Measurements from ENCODE around the gene CEACAM4.

The CEACAM4 gene

GRCh38 chr19:41610789-41611188, 16.1 kb downstream of the CEACAM4 start:
- Histone ChIP-seq H3K4me2 (ENCODE audit: low read depth, low read length, poor library complexity, severe bottlenecking) (no peak overlapping the region), H3K9me3 (ENCODE audit: insufficient read depth, low read length) (no peaks in the 10 kb centered on the region), H3K27ac (ENCODE audit: low read depth, low read length) (no peak overlapping the region), H3F3A (ENCODE audit: insufficient read depth) (no peaks in the 10 kb centered on the region), H4K20me1 (ENCODE audit: low read depth, low read length) (no peaks in the 10 kb centered on the region), H2AFZ (ENCODE audit: low read depth, low read length, severe bottlenecking) (no peak overlapping the region), H3K79me2 (ENCODE audit: insufficient read depth, low read length) (no peaks in the 10 kb centered on the region), H3K4me3 (ENCODE audit: insufficient read depth, low read length, poor library complexity, severe bottlenecking) (no peak overlapping the region), H3K36me3 (ENCODE audit: low read length) (no peaks in the 10 kb centered on the region), H3K9ac (ENCODE audit: low read length) (no peak overlapping the region), H3K9me2 (replicated peaks; ENCODE audit: insufficient read depth, low read length) (no peaks in the 10 kb centered on the region), H3K27me3 (ENCODE audit: low read length) (no peaks in the 10 kb centered on the region)
- TF ChIP-seq EZH2phosphoT487 (conservative IDR thresholded peaks at IDR 0.05; ENCODE audit: low read length) = no peak
- no peak for TF ChIP-seq CTCF (IDR thresholded peaks at IDR 0.05; ENCODE audit: insufficient read depth, low read length, poor library complexity, severe bottlenecking)

DNA sequence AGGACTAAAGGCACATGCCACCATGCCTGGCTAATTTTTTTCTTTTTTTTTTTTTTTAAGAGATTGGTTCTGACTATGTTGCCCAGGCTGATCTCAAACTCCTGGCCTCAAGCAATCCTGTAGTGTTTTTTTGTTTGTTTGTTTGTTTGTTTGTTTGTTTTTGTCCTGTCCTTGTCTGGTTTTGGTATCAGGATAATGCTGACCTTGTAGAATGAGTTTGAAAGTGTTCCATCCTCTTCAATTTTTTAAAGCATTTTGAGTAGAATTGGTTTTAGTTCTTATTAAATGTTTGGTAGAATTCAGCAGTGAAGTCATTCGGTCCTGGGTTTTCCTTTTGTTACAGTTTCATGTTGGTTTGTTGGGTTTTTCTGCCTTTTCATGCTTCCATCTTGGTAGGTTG, 19.2 kb downstream of the CEACAM4 start:
- no peak overlapping the region for H2AFZ ChIP-seq (ENCODE audit: low read depth, low read length, severe bottlenecking)
- H3K9me3 ChIP-seq (ENCODE audit: insufficient read depth, low read length) = no peaks in the 10 kb centered on the region
- no peak overlapping the region for H3K9ac ChIP-seq (ENCODE audit: low read length)
- no peaks in the 10 kb centered on the region for H3F3A ChIP-seq (ENCODE audit: insufficient read depth)
- H3K36me3 ChIP-seq (ENCODE audit: low read length) = no peaks in the 10 kb centered on the region
- H3K27me3 ChIP-seq (ENCODE audit: low read length) = no peaks in the 10 kb centered on the region
- H3K4me2 ChIP-seq (ENCODE audit: low read depth, low read length, poor library complexity, severe bottlenecking) = no peak overlapping the region
- H3K27ac ChIP-seq (ENCODE audit: low read depth, low read length) = no peak overlapping the region
- H3K9me2 ChIP-seq (replicated peaks; ENCODE audit: insufficient read depth, low read length) = no peaks in the 10 kb centered on the region
- TF ChIP-seq CTCF (IDR thresholded peaks at IDR 0.05; ENCODE audit: insufficient read depth, low read length, poor library complexity, severe bottlenecking) (no peak), EZH2phosphoT487 (conservative IDR thresholded peaks at IDR 0.05; ENCODE audit: low read length) (no peak)
- no peaks in the 10 kb centered on the region for H4K20me1 ChIP-seq (ENCODE audit: low read depth, low read length)
- H3K4me3 ChIP-seq (ENCODE audit: insufficient read depth, low read length, poor library complexity, severe bottlenecking) = no peak overlapping the region
- no peaks in the 10 kb centered on the region for H3K79me2 ChIP-seq (ENCODE audit: insufficient read depth, low read length)

- H3K4me2 ChIP-seq (ENCODE audit: low read depth, low read length, poor library complexity, severe bottlenecking) = no peak overlapping the region
- no peak overlapping the region for H2AFZ ChIP-seq (ENCODE audit: low read depth, low read length, severe bottlenecking)
- H3K36me3 ChIP-seq (ENCODE audit: low read length) = no peaks in the 10 kb centered on the region
- no peaks in the 10 kb centered on the region for H3K9me2 ChIP-seq (replicated peaks; ENCODE audit: insufficient read depth, low read length)
- no peaks in the 10 kb centered on the region for H3K27me3 ChIP-seq (ENCODE audit: low read length)
- no peak overlapping the region for H3K27ac ChIP-seq (ENCODE audit: low read depth, low read length)
- H3K9me3 ChIP-seq (ENCODE audit: insufficient read depth, low read length) = no peaks in the 10 kb centered on the region
- no peak overlapping the region for H3K4me3 ChIP-seq (ENCODE audit: insufficient read depth, low read length, poor library complexity, severe bottlenecking)
- TF ChIP-seq CTCF (IDR thresholded peaks at IDR 0.05; ENCODE audit: insufficient read depth, low read length, poor library complexity, severe bottlenecking) = no peak
- H3K9ac ChIP-seq (ENCODE audit: low read length) = no peak overlapping the region
- no peaks in the 10 kb centered on the region for H4K20me1 ChIP-seq (ENCODE audit: low read depth, low read length)
- H3F3A ChIP-seq (ENCODE audit: insufficient read depth) = no peaks in the 10 kb centered on the region
- no peaks in the 10 kb centered on the region for H3K79me2 ChIP-seq (ENCODE audit: insufficient read depth, low read length)
These were observed 20.5 kb downstream of the CEACAM4 start for GRCh38 chr19:41606215-41606837.
